ENCODE measurements around the gene CLMP.
"Not testable (repeated sequence)": the region's sequence is repeated elsewhere in the genome, so short reads cannot be mapped to it uniquely, and the experiment has no call there.

CLMP gene

GRCh38 chr11:123164732-123165450 is 30.2 kb downstream of the CLMP start:
- no peak for DNase-seq

- DNase-seq = no peak
Measured at GRCh38 chr11:123163621-123164020, 31.4 kb downstream of the CLMP start.

- DNase-seq = no peak
Measured at GRCh38 chr11:123161376-123162030, 33.5 kb downstream of the CLMP start.

GRCh38 chr11:123159183-123159857 is 35.7 kb downstream of the CLMP start:
- no peak for DNase-seq

GRCh38 chr11:123158033-123159003 is 36.7 kb downstream of the CLMP start:
- DNase-seq = no peak

GRCh38 chr11:123152951-123153350 is 42.1 kb downstream of the CLMP start:
- no peak for DNase-seq

GRCh38 chr11:123152346-123152745 is 42.7 kb downstream of the CLMP start:
- DNase-seq = not testable (repeated sequence)

GRCh38 chr11:123151796-123152195 is 43.3 kb downstream of the CLMP start:
- no peak for DNase-seq

- no peak for DNase-seq
Measured at GRCh38 chr11:123151366-123151765, 43.7 kb downstream of the CLMP start.

- DNase-seq = no peak
Measured at GRCh38 chr11:123150882-123151281, 44.2 kb downstream of the CLMP start.

GRCh38 chr11:123148965-123149364 is 46.1 kb downstream of the CLMP start:
- DNase-seq = no peak

GRCh38 chr11:123145661-123146060 is 49.4 kb downstream of the CLMP start:
- no peak for DNase-seq

GRCh38 chr11:123145220-123145619 is 49.8 kb downstream of the CLMP start:
- no peak for DNase-seq

GRCh38 chr11:123144707-123145106 is 50.3 kb downstream of the CLMP start:
- no peak for DNase-seq

- DNase-seq = no peak
Measured at GRCh38 chr11:123143921-123144320, 51.1 kb downstream of the CLMP start.

GRCh38 chr11:123143476-123143875 is 51.6 kb downstream of the CLMP start:
- no peak for DNase-seq

GRCh38 chr11:123139206-123139605 is 55.8 kb downstream of the CLMP start:
- no peak for DNase-seq

GRCh38 chr11:123137431-123138224 is 57.4 kb downstream of the CLMP start:
- no peak for DNase-seq

GRCh38 chr11:123135863-123136446 is 59.1 kb downstream of the CLMP start:
- no peak for DNase-seq

GRCh38 chr11:123132881-123133280 is 62.2 kb downstream of the CLMP start:
- DNase-seq = no peak

- DNase-seq = not testable (repeated sequence)
Measured at GRCh38 chr11:123132034-123132766, 62.8 kb downstream of the CLMP start.

All from CD4-positive, alpha-beta T cell treated with Interleukin-21 for 1 hour (primary cell).